GM06990 (cell line): ENCODE measurements around the gene PLK5.

Experiments used
- DNase-seq: peaks from one replicate; pipeline ENCODE4 v3.0.0-alpha.2; 2011; ENCODE audit not compliant: insufficient read length; ENCODE audit errors: extremely low read depth
- H3K27me3 ChIP-seq: replicated peaks from 2 replicates; pipeline ENCODE4 v1.6.0; 2011; ENCODE audit warnings: low read length; ENCODE audit not compliant: control insufficient read depth, insufficient read depth
- H3K36me3 ChIP-seq: 2 replicates; pipeline ENCODE4 v1.5.1; 2011; ENCODE audit warnings: low read length; ENCODE audit not compliant: control insufficient read depth, insufficient read depth
- H3K4me3 ChIP-seq: replicated peaks from 2 replicates; pipeline ENCODE4 v1.5.1; 2011; ENCODE audit warnings: low read depth, mild to moderate bottlenecking, control low read depth, low read length
- CTCF ChIP-seq: IDR thresholded peaks from 2 replicates; pipeline ENCODE4 v1.5.1; 2011; ENCODE audit warnings: low read length, control low read depth, mild to moderate bottlenecking, inconsistent platforms; ENCODE audit not compliant: insufficient read depth, poor library complexity, severe bottlenecking

PLK5 gene

GRCh38 chr19:1522061-1522460, 1.8 kb upstream of the PLK5 start:
- TF ChIP-seq CTCF: no peak
- Histone ChIP-seq H3K4me3 (no peak overlapping the region), H3K27me3 (no peaks in the 10 kb centered on the region), H3K36me3 (no peaks in the 10 kb centered on the region)
- no peak for DNase-seq

GRCh38 chr19:1522838-1523237, 1.0 kb upstream of the PLK5 start:
- no peaks in the 10 kb centered on the region for H3K36me3 ChIP-seq
- no peak for TF ChIP-seq CTCF
- H3K4me3 ChIP-seq: no peak overlapping the region
- no peaks in the 10 kb centered on the region for H3K27me3 ChIP-seq
- no peak for DNase-seq

GRCh38 chr19:1524287-1524971, 552 bp downstream of the PLK5 start:
- DNase-seq: no peak
- H3K4me3 ChIP-seq: no peak overlapping the region
- H3K36me3 ChIP-seq: no peaks in the 10 kb centered on the region
- no peak for TF ChIP-seq CTCF
- no peaks in the 10 kb centered on the region; the same call in 1 of the 2 replicates for H3K27me3 ChIP-seq

GRCh38 chr19:1524972-1525325, 1.1 kb downstream of the PLK5 start:
- no peak for TF ChIP-seq CTCF
- H3K36me3 ChIP-seq: no peaks in the 10 kb centered on the region
- no peaks in the 10 kb centered on the region; the same call in 1 of the 2 replicates for H3K27me3 ChIP-seq
- no peak overlapping the region for H3K4me3 ChIP-seq
- no peak for DNase-seq

- Histone ChIP-seq H3K36me3 (no peaks in the 10 kb centered on the region), H3K27me3 (no peaks in the 10 kb centered on the region; the same call in 1 of the 2 replicates), H3K4me3 (no peak overlapping the region)
- no peak for TF ChIP-seq CTCF
- no peak for DNase-seq
Observed at GRCh38 chr19:1525343-1525742, 1.5 kb downstream of the PLK5 start.
